Neural progenitor cell (in vitro differentiated cells): ENCODE measurements around the gene BMP7. TPM values are rescaled to one million over a fixed set of nuclear protein-coding genes. Genes with fewer than 3 reads are reported as not detected.
A peak's percentile ranks its signal among the peaks of the same experiment; 100 is the strongest.

Experiments used
- DNase-seq: peaks from one replicate; pipeline ENCODE4 v3.0.0-alpha.2; 2016; ENCODE audit warnings: low spot score
- H2AFZ ChIP-seq: fragments of 200-600 bp; sonication (generic); replicated peaks from 2 replicates; pipeline ENCODE4 v1.6.1; 2016; ENCODE audit warnings: antibody characterized with exemption
- H3F3A ChIP-seq: fragments of 200-600 bp; sonication (generic); 2 replicates; pipeline ENCODE4 v1.6.1; 2016; ENCODE audit warnings: antibody characterized with exemption, low read depth
- H3K27ac ChIP-seq: fragments of 200-600 bp; sonication (generic); 2 replicates; pipeline ENCODE4 v1.5.1; 2016; ENCODE audit warnings: mild to moderate bottlenecking
- H3K27me3 ChIP-seq: fragments of 200-600 bp; sonication (generic); 2 replicates; pipeline ENCODE4 v1.6.1; 2016; ENCODE audit warnings: mild to moderate bottlenecking, moderate library complexity
- H3K36me3 ChIP-seq: fragments of 200-600 bp; sonication (generic); 2 replicates; pipeline ENCODE4 v1.5.1; 2016
- H3K4me1 ChIP-seq: fragments of 200-600 bp; sonication (generic); 2 replicates; pipeline ENCODE4 v1.6.1; 2016; ENCODE audit warnings: mixed run types
- H3K4me2 ChIP-seq: fragments of 200-600 bp; sonication (generic); 2 replicates; pipeline ENCODE4 v1.6.1; 2016
- H3K4me3 ChIP-seq: fragments of 200-600 bp; sonication (generic); 2 replicates; pipeline ENCODE4 v1.5.1; 2016
- H3K79me2 ChIP-seq: fragments of 200-600 bp; sonication (generic); 2 replicates; pipeline ENCODE4 v1.6.1; 2016; ENCODE audit warnings: low read depth
- H3K9ac ChIP-seq: fragments of 200-600 bp; sonication (generic); 2 replicates; pipeline ENCODE4 v1.6.1; 2016
- H3K9me3 ChIP-seq: fragments of 200-600 bp; sonication (generic); 2 replicates; pipeline ENCODE4 v1.5.1; 2016; ENCODE audit warnings: low read depth
- H4K20me1 ChIP-seq: fragments of 200-600 bp; sonication (generic); 2 replicates; pipeline ENCODE4 v1.6.1; 2016; ENCODE audit warnings: low read depth
- H3K27ac Mint-ChIP-seq: 3 replicates; pipeline ENCODE4 v1.8.0; 2021; ENCODE audit warnings: mixed read lengths
- H3K27me3 Mint-ChIP-seq: 2 replicates; pipeline ENCODE4 v1.8.0; 2022; ENCODE audit warnings: low read depth, mild to moderate bottlenecking, inconsistent platforms, moderate library complexity, mixed read lengths; ENCODE audit not compliant: insufficient read depth
- H3K36me3 Mint-ChIP-seq: 3 replicates; pipeline ENCODE4 v1.8.0; 2021; ENCODE audit warnings: mixed read lengths
- H3K4me1 Mint-ChIP-seq: 3 replicates; pipeline ENCODE4 v1.8.0; 2021; ENCODE audit warnings: mixed read lengths
- H3K4me3 Mint-ChIP-seq: 3 replicates; pipeline ENCODE4 v1.8.0; 2021; ENCODE audit warnings: mild to moderate bottlenecking, moderate library complexity, mixed read lengths
- H3K9me3 Mint-ChIP-seq: 3 replicates; pipeline ENCODE4 v1.8.0; 2020; ENCODE audit warnings: mixed read lengths
- EZH2 ChIP-seq: fragments of 200-600 bp; sonication (generic); IDR thresholded peaks from 2 replicates; pipeline ENCODE4 v1.6.1; 2017; ENCODE audit warnings: antibody characterized with exemption, mild to moderate bottlenecking, moderate library complexity
- EZH2phosphoT487 ChIP-seq: fragments of 200-600 bp; sonication (generic); IDR thresholded peaks from 2 replicates; pipeline ENCODE4 v1.6.1; 2017; ENCODE audit warnings: antibody characterized with exemption
- total RNA-seq: library from RNA; depleted of rRNA; stranded (reverse); fragments of >200 nt; gene quantifications from 2 replicates; pipeline ENCODE4 v1.2.3, GENCODE V29; 2015; ENCODE audit warnings: low replicate concordance
- TF ChIP-seq, protein P1 (sequence below): fragments of 200-600 bp; sonication (generic); IDR thresholded peaks from 2 replicates; pipeline ENCODE4 v1.5.1; 2017; ENCODE audit warnings: antibody characterized with exemption, mild to moderate bottlenecking

Gene BMP7
- total RNA-seq, 1 donor from 2014 or later = 11.2 TPM

DNA sequence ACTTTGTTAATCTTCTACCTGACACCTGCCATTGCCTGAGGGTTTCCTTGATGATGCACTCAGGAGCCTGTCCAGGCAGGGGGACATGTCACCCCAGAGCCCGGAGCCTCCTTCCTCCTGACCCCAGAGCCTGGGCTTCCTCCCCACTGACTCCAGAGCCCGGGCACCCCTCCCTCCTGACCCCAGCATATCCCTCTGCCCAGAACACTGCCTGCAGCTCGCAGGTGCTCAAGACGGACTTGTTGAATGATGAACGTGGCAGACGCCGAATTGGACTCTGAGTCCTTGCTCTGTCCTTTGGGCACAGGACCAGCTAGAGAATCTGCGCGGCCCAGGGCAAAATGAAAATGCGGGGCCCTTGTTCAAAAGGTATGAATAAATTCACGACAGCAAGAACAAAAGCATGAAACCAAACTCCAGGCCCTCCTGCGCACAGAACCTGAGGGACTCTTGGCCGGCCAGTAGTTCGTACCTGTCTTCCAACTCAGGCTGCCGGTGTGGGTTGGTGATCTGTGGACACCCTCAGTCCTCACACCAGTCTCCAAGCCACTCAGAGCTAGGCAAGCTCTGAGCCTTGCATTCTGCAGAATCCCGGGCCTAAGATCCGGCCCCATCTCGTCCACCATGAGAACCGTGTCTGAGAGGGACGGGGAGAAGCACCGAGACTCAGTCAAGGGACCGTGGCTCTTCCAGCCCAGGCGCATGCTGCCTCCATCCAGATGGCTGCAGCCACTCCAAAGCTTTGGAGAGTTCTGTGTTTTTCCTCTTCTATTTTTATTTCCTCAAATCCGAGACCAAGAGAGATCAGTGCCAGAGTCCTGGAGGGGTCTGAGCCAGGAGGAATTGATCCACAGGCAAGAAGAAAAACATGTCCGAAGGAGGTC lies 104.7 kb downstream of the BMP7 start:
- Mint-ChIP-seq H3K36me3 (peaks cover 9% of the 10 kb centered on the region), H3K27ac (no peak overlapping the region), H3K4me1 (peaks cover 11% of the 10 kb centered on the region), H3K9me3 (peaks cover 2% of the 10 kb centered on the region), H3K27me3 (peaks cover 7% of the 10 kb centered on the region), H3K4me3 (no peak overlapping the region)
- TF ChIP-seq EZH2 (no peak), EZH2phosphoT487 (no peak)
- TF ChIP-seq, protein P1, sequence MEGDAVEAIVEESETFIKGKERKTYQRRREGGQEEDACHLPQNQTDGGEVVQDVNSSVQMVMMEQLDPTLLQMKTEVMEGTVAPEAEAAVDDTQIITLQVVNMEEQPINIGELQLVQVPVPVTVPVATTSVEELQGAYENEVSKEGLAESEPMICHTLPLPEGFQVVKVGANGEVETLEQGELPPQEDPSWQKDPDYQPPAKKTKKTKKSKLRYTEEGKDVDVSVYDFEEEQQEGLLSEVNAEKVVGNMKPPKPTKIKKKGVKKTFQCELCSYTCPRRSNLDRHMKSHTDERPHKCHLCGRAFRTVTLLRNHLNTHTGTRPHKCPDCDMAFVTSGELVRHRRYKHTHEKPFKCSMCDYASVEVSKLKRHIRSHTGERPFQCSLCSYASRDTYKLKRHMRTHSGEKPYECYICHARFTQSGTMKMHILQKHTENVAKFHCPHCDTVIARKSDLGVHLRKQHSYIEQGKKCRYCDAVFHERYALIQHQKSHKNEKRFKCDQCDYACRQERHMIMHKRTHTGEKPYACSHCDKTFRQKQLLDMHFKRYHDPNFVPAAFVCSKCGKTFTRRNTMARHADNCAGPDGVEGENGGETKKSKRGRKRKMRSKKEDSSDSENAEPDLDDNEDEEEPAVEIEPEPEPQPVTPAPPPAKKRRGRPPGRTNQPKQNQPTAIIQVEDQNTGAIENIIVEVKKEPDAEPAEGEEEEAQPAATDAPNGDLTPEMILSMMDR = no peak
- no peak overlapping the region for H3K4me3 ChIP-seq
- peaks cover 12% of the 10 kb centered on the region for H3F3A ChIP-seq
- H3K9ac ChIP-seq = no peak overlapping the region
- no peaks in the 10 kb centered on the region for H3K36me3 ChIP-seq
- no peak overlapping the region for H2AFZ ChIP-seq
- no peaks in the 10 kb centered on the region for H4K20me1 ChIP-seq
- H3K9me3 ChIP-seq = no peaks in the 10 kb centered on the region
- no peak for DNase-seq
- H3K4me2 ChIP-seq = no peak overlapping the region
- peaks cover 9% of the 10 kb centered on the region for H3K4me1 ChIP-seq
- H3K79me2 ChIP-seq = no peaks in the 10 kb centered on the region
- H3K27me3 ChIP-seq = no peaks in the 10 kb centered on the region
- H3K27ac ChIP-seq = no peak overlapping the region

DNA sequence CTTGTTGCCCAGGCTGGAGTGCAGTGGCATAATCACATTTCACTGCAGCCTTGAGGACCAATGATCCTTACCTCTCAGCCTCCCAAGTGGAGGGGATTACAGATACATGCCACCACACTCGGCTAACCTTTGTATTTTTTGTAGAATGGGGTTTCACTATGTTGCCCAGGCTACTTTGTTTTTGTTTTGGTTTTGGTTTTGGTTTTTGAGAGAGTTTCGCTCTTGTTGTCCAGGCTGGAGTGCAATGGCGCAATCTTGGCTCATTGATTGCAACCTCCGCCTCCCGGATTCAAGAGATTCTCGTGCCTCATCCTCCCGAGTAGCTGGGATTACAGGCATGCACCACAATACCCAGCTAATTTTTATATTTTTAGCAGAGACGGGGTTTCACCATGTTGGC lies 105.5 kb downstream of the BMP7 start:
- H3K4me1 ChIP-seq = peaks cover 9% of the 10 kb centered on the region
- Mint-ChIP-seq H3K36me3 (peaks cover 9% of the 10 kb centered on the region), H3K9me3 (peaks cover 2% of the 10 kb centered on the region), H3K4me1 (peaks cover 11% of the 10 kb centered on the region), H3K27me3 (peaks cover 5% of the 10 kb centered on the region), H3K4me3 (no peak overlapping the region), H3K27ac (no peak overlapping the region)
- H3K9me3 ChIP-seq = no peaks in the 10 kb centered on the region
- peaks cover 12% of the 10 kb centered on the region for H3F3A ChIP-seq
- no peak overlapping the region for H3K9ac ChIP-seq
- no peak for DNase-seq
- H3K27me3 ChIP-seq = no peaks in the 10 kb centered on the region
- H3K27ac ChIP-seq = no peak overlapping the region
- H2AFZ ChIP-seq = no peak overlapping the region
- H3K4me3 ChIP-seq = no peak overlapping the region
- no peak for TF ChIP-seq EZH2
- TF ChIP-seq EZH2phosphoT487 = no peak
- TF ChIP-seq, protein P1 = no peak
- no peak overlapping the region for H3K4me2 ChIP-seq
- H3K79me2 ChIP-seq = no peaks in the 10 kb centered on the region
- no peaks in the 10 kb centered on the region for H3K36me3 ChIP-seq
- H4K20me1 ChIP-seq = no peaks in the 10 kb centered on the region

- no peak for DNase-seq
- H3K4me3 ChIP-seq = no peak overlapping the region
- no peak overlapping the region for H3K9ac ChIP-seq
- H3K4me3 Mint-ChIP-seq = no peak overlapping the region
- no peaks in the 10 kb centered on the region for H3K79me2 ChIP-seq
- no peaks in the 10 kb centered on the region for H3K9me3 ChIP-seq
- H4K20me1 ChIP-seq = no peaks in the 10 kb centered on the region
- H3K27ac Mint-ChIP-seq = peak overlapping the region; percentile 57
- H3K36me3 ChIP-seq = no peaks in the 10 kb centered on the region
- H3K27me3 ChIP-seq = no peaks in the 10 kb centered on the region
- H3K36me3 Mint-ChIP-seq = peaks cover 5% of the 10 kb centered on the region
- H3K4me1 Mint-ChIP-seq = peaks cover 11% of the 10 kb centered on the region
- no peak overlapping the region for H3K27ac ChIP-seq
- no peak for TF ChIP-seq EZH2phosphoT487
- TF ChIP-seq, protein P1 = no peak
- TF ChIP-seq EZH2 = no peak
- H3F3A ChIP-seq = peaks cover 12% of the 10 kb centered on the region
- H3K4me2 ChIP-seq = no peak overlapping the region
- peaks cover 9% of the 10 kb centered on the region for H3K4me1 ChIP-seq
- H3K9me3 Mint-ChIP-seq = peaks cover 2% of the 10 kb centered on the region
- H2AFZ ChIP-seq = no peak overlapping the region
- H3K27me3 Mint-ChIP-seq = peaks cover 5% of the 10 kb centered on the region
Measured at GRCh38 chr20:57159945-57160610, 106.4 kb downstream of the BMP7 start.
